T-helper 17 cell (primary cell): Measurements from ENCODE around the gene SLC29A2. TPM values are rescaled to one million over a fixed set of nuclear protein-coding genes. Genes with fewer than 3 reads are reported as not detected.
"Not testable (repeated sequence)": the region's sequence is repeated elsewhere in the genome, so short reads cannot be mapped to it uniquely, and the experiment has no call there.

Experiments used
- ATAC-seq: fragments of 150-1000 bp; cut with Tn5 transposase; 2 replicates; pipeline ENCODE4 v1.10.0; 2021; ENCODE audit warnings: mild to moderate bottlenecking, moderate library complexity
- DNase-seq, 3 donors: peaks; one replicate each; pipeline versions ENCODE4 v3.0.0 to v3.0.0-alpha.2; 2020 to 2021
- H3K9me3 ChIP-seq: one replicate; pipeline ENCODE4 v1.7.0; 2013; ENCODE audit warnings: low read length, mild to moderate bottlenecking; ENCODE audit not compliant: control insufficient read depth, poor library complexity, severe bottlenecking
- H3K27ac Mint-ChIP-seq: one replicate; pipeline ENCODE4 v1.8.0; 2022; ENCODE audit warnings: mild to moderate bottlenecking, moderate library complexity, mixed read lengths
- H3K27me3 Mint-ChIP-seq: one replicate; pipeline ENCODE4 v1.8.0; 2022; ENCODE audit warnings: mixed read lengths
- H3K36me3 Mint-ChIP-seq: one replicate; pipeline ENCODE4 v1.8.0; 2022; ENCODE audit warnings: low read depth, mixed read lengths
- H3K4me1 Mint-ChIP-seq: one replicate; pipeline ENCODE4 v1.8.0; 2022; ENCODE audit warnings: mild to moderate bottlenecking, mixed read lengths
- H3K4me3 Mint-ChIP-seq: one replicate; pipeline ENCODE4 v1.8.0; 2022; ENCODE audit warnings: mild to moderate bottlenecking, moderate library complexity, mixed read lengths
- total RNA-seq, 4 donors: library from RNA in 2 of 4; stranded (reverse) in 2 of 4; gene quantifications; one replicate each; pipeline ENCODE4 v1.2.3 and lab custom pipeline; 2022 to 2026

The SLC29A2 gene
- total RNA-seq, 2 donors from 2014 or later, result 5.4 TPM

DNA sequence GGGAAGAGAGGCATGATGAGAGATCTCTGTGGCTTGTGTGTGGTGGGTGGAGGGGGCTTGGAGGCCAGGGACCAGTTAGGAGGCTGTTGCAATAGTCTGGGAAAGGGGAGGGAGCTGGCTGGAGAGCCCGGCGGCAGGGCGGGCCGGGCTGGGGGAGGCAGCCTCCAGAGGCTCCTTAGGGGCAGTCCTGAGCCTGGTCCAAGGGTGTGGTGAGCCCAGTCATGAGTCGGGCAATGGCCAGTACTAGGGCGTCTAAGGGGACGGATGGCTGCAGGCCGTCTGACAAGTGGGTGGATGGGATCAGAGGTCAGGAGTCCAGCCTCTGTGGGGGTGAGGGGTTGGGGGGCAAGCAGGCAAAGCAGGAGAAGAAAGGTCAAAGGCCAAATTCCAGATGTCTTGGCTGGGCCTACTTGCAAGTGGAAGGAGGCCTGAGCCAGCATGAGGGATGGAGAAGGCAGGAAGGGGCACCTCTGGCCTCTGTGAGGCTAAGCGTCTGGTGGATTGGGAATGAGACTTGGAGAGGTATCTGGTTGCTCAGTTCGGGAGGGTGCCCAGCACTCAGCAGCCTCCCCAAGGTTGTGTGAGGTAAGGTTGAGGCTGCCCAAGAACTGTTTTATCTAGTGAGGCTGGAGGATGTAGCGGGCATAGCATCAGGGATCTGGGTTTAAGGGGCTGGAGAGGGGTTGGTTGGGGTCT is 48.7 kb downstream of the SLC29A2 start:
- H3K9me3 ChIP-seq, result no peaks in the 10 kb centered on the region
- ATAC-seq, result no peak
- H3K4me1 Mint-ChIP-seq, result peaks cover 21% of the 10 kb centered on the region
- H3K36me3 Mint-ChIP-seq, result no peaks in the 10 kb centered on the region
- no peaks in the 10 kb centered on the region for H3K27me3 Mint-ChIP-seq
- no peak overlapping the region for H3K4me3 Mint-ChIP-seq
- H3K27ac Mint-ChIP-seq, result no peak overlapping the region
- no peak for DNase-seq

DNA sequence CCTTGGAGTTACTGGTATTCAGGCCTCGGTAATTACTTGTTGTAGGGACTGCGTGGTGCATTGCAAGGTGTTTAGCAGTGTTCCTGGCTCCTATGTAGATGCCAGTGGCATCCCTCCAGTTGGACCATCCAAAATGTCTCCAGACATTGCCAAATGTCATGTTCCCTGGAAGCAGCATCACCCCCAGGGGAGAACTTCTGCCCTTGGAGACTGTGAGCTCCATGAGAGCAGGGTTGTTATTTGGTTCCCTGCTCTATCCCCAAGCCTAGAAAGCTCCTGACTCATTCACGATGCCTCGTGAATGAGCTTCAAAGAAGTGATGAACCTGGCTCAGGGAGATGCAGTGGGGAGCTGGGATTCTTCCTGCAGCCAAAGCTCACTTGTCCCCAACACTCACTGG is 50.0 kb downstream of the SLC29A2 start:
- Mint-ChIP-seq H3K4me3 (no peak overlapping the region), H3K4me1 (peaks cover 14% of the 10 kb centered on the region), H3K36me3 (no peaks in the 10 kb centered on the region), H3K27me3 (no peaks in the 10 kb centered on the region), H3K27ac (no peak overlapping the region)
- H3K9me3 ChIP-seq, result no peaks in the 10 kb centered on the region
- ATAC-seq (no peak), DNase-seq (no peak)

DNA sequence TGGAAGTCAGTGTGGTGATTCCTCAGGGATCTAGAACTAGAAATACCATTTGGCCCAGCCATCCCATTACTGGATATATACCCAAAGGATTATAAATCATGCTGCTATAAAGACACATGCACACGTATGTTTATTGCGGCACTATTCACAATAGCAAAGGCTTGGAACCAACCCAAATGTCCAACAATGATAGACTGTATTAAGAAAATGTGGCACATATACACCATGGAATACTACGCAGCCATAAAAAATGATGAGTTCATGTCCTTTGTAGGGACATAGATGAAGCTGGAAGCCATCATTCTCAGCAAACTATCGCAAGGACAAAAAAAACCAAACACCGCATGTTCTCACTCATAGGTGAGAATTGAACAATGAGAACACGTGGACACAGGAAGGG is 50.8 kb downstream of the SLC29A2 start:
- H3K4me3 Mint-ChIP-seq, H3K27ac Mint-ChIP-seq, H3K4me1 Mint-ChIP-seq, H3K36me3 Mint-ChIP-seq, H3K27me3 Mint-ChIP-seq, ATAC-seq, H3K9me3 ChIP-seq, DNase-seq: not testable (repeated sequence)

DNA sequence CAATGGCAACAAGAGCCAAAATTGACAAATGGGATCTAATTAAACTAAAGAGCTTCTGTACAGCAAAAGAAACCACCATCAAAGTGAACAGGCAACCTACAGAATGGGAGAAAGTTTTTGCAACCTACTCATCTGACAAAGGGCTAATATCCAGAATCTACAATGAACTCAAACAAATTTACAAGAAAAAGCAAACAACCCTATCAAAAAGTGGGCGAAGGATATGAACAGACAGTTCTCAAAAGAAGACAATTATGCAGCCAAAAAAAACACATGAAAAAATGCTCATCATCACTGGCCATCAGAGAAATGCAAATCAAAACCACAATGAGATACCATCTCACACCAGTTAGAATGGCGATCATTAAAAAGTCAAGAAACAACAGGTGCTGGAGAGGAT is 51.3 kb downstream of the SLC29A2 start:
- not testable (repeated sequence) for H3K9me3 ChIP-seq, DNase-seq, H3K36me3 Mint-ChIP-seq, ATAC-seq, H3K4me1 Mint-ChIP-seq, H3K27me3 Mint-ChIP-seq, H3K27ac Mint-ChIP-seq
- peak overlapping the region; percentile 4 for H3K4me3 Mint-ChIP-seq

- H3K27ac Mint-ChIP-seq, result no peak overlapping the region
- DNase-seq, result no peak
- H3K27me3 Mint-ChIP-seq, result no peaks in the 10 kb centered on the region
- ATAC-seq, result no peak
- H3K4me3 Mint-ChIP-seq, result peak overlapping the region; percentile 45
- H3K4me1 Mint-ChIP-seq, result peaks cover 15% of the 10 kb centered on the region
- H3K36me3 Mint-ChIP-seq, result no peaks in the 10 kb centered on the region
- no peaks in the 10 kb centered on the region for H3K9me3 ChIP-seq
Measured at GRCh38 chr11:66318600-66318970, 53.0 kb downstream of the SLC29A2 start.

GRCh38 chr11:66317723-66318599 is 53.6 kb downstream of the SLC29A2 start:
- no peaks in the 10 kb centered on the region for H3K27me3 Mint-ChIP-seq
- peak overlapping the region; percentile 45 for H3K4me3 Mint-ChIP-seq
- no peak overlapping the region for H3K27ac Mint-ChIP-seq
- H3K4me1 Mint-ChIP-seq, result peaks cover 15% of the 10 kb centered on the region
- no peaks in the 10 kb centered on the region for H3K9me3 ChIP-seq
- H3K36me3 Mint-ChIP-seq, result no peaks in the 10 kb centered on the region
- DNase-seq, result no peak
- ATAC-seq, result peak; percentile 79

DNA sequence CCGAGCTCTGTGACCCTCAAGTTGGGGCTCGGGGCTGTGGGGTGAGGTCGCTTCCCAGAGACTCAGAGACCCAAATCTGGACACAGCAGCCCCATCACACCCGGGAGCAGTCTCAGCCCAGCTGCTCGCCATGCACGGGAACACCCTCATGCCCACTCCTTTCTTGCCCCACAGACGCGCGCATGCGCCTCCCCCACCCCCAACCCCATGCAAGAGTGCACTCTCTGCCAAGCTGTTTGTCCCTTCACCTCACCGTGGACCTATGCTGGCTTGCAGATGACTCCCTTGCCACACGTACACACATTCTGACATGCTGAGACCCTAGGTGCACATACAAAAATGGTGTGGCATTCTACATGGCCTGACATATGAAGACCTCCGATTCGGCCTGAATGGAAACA is 54.2 kb downstream of the SLC29A2 start:
- Mint-ChIP-seq H3K27ac (no peak overlapping the region), H3K36me3 (no peaks in the 10 kb centered on the region), H3K4me1 (peaks cover 17% of the 10 kb centered on the region), H3K4me3 (no peak overlapping the region), H3K27me3 (no peaks in the 10 kb centered on the region)
- H3K9me3 ChIP-seq, result no peaks in the 10 kb centered on the region
- ATAC-seq (no peak), DNase-seq (no peak)

DNA sequence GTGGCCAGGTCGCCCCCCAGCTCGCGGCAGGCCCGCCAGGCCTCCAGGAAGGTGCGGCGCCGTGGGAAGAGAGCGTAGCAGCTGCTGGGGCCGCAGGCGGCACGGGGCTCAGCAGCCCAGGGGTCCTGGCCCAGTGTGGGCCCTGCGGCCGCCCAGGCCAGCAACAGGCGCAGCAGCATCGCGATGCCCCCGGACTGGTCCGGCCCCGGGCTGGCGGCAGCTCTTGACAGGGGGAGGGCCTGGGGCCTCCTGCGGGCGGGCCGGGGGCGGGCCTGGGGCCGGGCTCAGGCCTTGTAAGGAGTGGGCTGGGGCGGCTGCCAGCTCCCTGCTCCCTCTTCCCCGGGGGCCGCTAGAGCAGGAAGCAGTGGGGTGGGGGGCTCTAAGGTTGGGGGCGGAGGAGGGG is 54.7 kb downstream of the SLC29A2 start, which contains the start of gene CD248:
Gene CD248, minus strand, starts transcription at position 196 of the 403 bp plus-strand sequence. Its CDS starts 17 bp downstream, at position 179.
- DNase-seq, result no peak
- no peak within 1 kb of the TSS for H3K27ac Mint-ChIP-seq
- no peaks in the 10 kb centered on the region for H3K36me3 Mint-ChIP-seq
- peaks cover 21% of the 10 kb centered on the region for H3K4me1 Mint-ChIP-seq
- no peaks in the 10 kb centered on the region for H3K9me3 ChIP-seq
- no peak within 1 kb of the TSS for H3K4me3 Mint-ChIP-seq
- no peak for ATAC-seq
- no peaks in the 10 kb centered on the region for H3K27me3 Mint-ChIP-seq

DNA sequence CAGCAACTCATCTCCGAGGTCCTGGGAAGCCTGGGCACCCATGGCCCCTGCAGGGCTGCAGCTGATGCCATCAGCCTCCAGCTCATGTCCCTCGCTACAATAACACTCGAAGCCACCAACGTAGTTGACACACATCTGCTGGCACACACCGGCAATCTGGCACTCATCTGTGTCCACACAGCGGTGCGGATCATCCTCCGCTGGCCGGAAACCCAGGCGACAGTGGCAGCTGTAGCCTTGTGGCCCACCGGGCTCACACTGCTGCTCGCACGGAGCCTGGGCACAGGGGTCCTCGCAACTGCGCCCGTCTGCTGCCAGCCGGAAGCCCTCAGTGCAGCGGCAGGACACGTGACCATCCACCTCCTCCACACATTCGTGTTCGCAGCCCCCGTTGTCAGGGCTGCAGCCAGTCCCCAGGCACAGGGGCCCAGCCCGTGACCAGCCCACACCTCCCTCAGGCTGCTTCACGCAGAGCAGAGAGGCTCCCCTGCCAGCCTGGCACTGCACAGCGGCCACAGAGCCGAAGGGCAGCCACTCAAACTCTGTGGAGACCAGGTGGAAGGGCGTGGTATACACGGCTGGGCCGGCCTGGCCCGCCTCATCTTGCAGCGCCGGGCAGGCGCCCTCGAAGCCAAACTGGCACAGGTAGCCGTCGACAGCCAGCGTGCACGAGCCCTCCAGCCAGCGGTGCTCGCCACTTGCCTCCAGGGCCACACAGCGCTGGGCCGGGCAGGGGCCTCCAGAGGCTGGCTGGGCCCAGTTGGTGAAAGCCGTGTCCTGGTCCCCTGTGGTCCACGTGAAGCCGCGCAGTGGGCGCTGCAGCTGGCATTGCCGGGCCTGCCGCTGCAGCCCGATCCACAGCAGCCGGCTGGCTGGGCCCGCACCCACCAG is 55.4 kb downstream of the SLC29A2 start:
- Mint-ChIP-seq H3K4me1 (peaks cover 22% of the 10 kb centered on the region), H3K27me3 (no peaks in the 10 kb centered on the region), H3K27ac (peak overlapping the region; percentile 62), H3K36me3 (no peaks in the 10 kb centered on the region), H3K4me3 (no peak overlapping the region)
- H3K9me3 ChIP-seq, result no peaks in the 10 kb centered on the region
- DNase-seq (no peak), ATAC-seq (no peak)

DNA sequence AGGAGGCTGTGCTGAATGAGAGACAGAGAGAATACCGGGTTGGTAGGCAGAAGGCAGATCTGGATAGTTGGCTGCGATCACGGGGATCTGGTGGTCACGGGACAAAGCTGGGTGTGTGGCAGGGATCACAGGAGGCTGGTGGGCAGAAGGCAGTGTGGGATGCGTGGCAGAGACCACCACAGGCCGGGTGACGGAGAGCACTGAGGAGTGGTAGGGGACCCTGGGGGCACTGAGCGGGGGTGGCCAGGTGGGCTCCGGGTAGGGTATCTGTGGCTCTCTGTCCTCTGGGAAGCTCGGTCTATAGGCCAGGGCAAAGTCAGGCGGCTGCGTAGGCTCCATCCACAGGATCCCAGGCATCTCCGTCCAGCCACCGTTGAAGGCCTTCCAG is 56.1 kb downstream of the SLC29A2 start:
- no peak for DNase-seq
- H3K9me3 ChIP-seq, result no peaks in the 10 kb centered on the region
- no peak for ATAC-seq
- Mint-ChIP-seq H3K4me3 (no peak overlapping the region), H3K27me3 (no peaks in the 10 kb centered on the region), H3K4me1 (peaks cover 22% of the 10 kb centered on the region), H3K36me3 (no peaks in the 10 kb centered on the region), H3K27ac (peak overlapping the region; percentile 62)

DNA sequence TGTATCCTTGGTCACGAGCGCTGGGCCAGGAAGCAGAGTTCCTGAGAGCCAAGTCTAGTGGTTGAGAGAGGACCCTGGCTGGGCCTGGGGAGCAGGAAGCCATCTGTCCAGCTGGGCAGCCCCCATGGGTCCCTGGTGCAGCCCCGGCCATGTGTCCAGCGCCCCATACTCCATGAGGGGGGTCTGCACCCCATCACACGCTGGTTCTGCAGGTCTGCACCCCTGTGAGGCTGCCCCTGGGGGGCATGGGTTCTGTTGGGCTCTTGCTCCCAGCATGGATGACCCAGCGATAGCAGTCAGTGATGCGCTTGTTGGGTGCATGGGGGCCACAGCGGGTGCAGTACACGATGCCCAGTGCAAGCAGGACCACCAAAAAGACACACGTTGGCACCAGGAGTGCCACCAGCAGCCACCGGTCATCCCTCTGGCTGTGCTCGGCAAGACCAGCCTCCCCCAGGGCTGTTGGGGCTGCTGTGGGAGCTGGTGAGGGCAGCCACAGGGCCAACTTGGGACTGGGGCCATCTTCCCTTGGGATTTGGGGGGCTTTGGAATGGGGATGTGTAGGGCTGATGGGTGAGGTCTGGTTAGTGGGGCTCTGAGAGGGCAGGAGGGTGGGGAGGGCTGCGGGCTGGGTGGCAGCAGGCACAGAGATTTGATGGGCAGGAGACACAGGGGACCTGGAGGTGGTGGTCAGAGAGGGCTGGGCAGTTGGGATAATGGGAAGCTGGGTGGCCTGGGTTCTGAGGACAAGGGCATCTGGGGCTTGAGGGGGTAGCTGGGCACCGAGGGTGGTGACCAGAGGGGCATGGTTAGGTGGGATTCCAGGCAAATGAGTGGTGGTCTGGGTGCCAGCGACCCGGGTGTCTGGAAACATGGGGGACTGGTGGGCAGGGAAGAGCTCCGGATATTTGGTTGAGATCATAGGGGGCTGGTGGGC is 56.7 kb downstream of the SLC29A2 start:
- DNase-seq (no peak), ATAC-seq (no peak)
- Mint-ChIP-seq H3K27me3 (no peaks in the 10 kb centered on the region), H3K4me3 (no peak overlapping the region), H3K27ac (peak overlapping the region; percentile 62), H3K4me1 (peaks cover 22% of the 10 kb centered on the region), H3K36me3 (no peaks in the 10 kb centered on the region)
- H3K9me3 ChIP-seq, result no peaks in the 10 kb centered on the region

DNA sequence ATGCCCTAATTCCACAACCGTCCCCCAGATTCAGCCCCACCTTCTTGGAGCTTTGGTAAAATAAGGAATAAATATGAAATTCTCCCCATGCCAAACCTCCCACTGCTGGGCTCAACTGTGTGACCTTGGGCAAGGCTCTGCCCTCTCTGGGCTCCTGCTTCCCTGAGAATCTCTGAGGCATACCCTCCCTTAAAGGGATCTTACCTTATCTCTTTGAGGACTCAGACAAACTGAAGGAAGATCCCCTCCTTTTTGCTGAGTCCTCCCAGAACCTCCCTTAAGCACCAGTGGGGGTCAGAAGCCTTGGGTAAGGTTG is 57.4 kb downstream of the SLC29A2 start:
- ATAC-seq (no peak), DNase-seq (no peak)
- H3K4me3 Mint-ChIP-seq, result peak overlapping the region; percentile 65
- H3K36me3 Mint-ChIP-seq, result no peaks in the 10 kb centered on the region
- H3K4me1 Mint-ChIP-seq, result peaks cover 22% of the 10 kb centered on the region
- H3K9me3 ChIP-seq, result no peaks in the 10 kb centered on the region
- H3K27ac Mint-ChIP-seq, result no peak overlapping the region
- no peaks in the 10 kb centered on the region for H3K27me3 Mint-ChIP-seq
